ENCODE results near the gene TFCP2L1. TPM values are rescaled to one million over a fixed set of nuclear protein-coding genes. Genes with fewer than 3 reads are reported as not detected.

The TFCP2L1 gene
- total RNA-seq, 2 donors from 2014 or later, result 0.19 to 0.33 TPM

GRCh38 chr2:121175326-121175725 is 109.7 kb downstream of the TFCP2L1 start:
- Mint-ChIP-seq H3K4me3 (no peak overlapping the region), H3K27me3 (peaks cover 3 to 11% of the 10 kb centered on the region in 2 donors), H3K9me3 (no peaks in the 10 kb centered on the region), H3K27ac (no peak overlapping the region), H3K36me3 (peaks cover 9% of the 10 kb centered on the region), H3K4me1 (ENCODE audit: low read depth in 2 of 2) (peaks cover 8 to 13% of the 10 kb centered on the region in 2 donors)
- ATAC-seq, result no peak
- DNase-seq (ENCODE audit: low spot score), result peak; percentile 42

GRCh38 chr2:121173806-121174205 is 111.2 kb downstream of the TFCP2L1 start:
- Mint-ChIP-seq H3K36me3 (peaks cover 9% of the 10 kb centered on the region), H3K27ac (no peak overlapping the region), H3K4me3 (no peak overlapping the region), H3K27me3 (peaks cover 3 to 11% of the 10 kb centered on the region in 2 donors), H3K9me3 (no peaks in the 10 kb centered on the region), H3K4me1 (ENCODE audit: low read depth in 2 of 2) (peaks cover 8 to 13% of the 10 kb centered on the region in 2 donors)
- no peak for DNase-seq (ENCODE audit: low spot score)
- ATAC-seq, result no peak

- Mint-ChIP-seq H3K36me3 (peaks cover 9% of the 10 kb centered on the region), H3K27me3 (peaks cover 3 to 16% of the 10 kb centered on the region in 2 donors), H3K4me1 (ENCODE audit: low read depth in 2 of 2) (peaks cover 8 to 13% of the 10 kb centered on the region in 2 donors), H3K9me3 (no peaks in the 10 kb centered on the region), H3K27ac (no peak overlapping the region), H3K4me3 (no peak overlapping the region)
- no peak for ATAC-seq
- no peak for DNase-seq (ENCODE audit: low spot score)
These were observed 111.9 kb downstream of the TFCP2L1 start for GRCh38 chr2:121173112-121173511.

- ATAC-seq, result no peak
- H3K27me3 Mint-ChIP-seq, result peaks cover 3 to 16% of the 10 kb centered on the region in 2 donors
- no peak overlapping the region for H3K4me3 Mint-ChIP-seq
- H3K4me1 Mint-ChIP-seq (ENCODE audit: low read depth in 2 of 2), result peaks cover 8 to 13% of the 10 kb centered on the region in 2 donors
- peaks cover 9% of the 10 kb centered on the region for H3K36me3 Mint-ChIP-seq
- H3K27ac Mint-ChIP-seq, result no peak overlapping the region
- no peak for DNase-seq (ENCODE audit: low spot score)
- H3K9me3 Mint-ChIP-seq, result no peaks in the 10 kb centered on the region
These were observed 112.5 kb downstream of the TFCP2L1 start for GRCh38 chr2:121172456-121172855.

- H3K36me3 Mint-ChIP-seq, result peaks cover 9% of the 10 kb centered on the region
- H3K4me1 Mint-ChIP-seq (ENCODE audit: low read depth in 2 of 2), result peaks cover 8 to 13% of the 10 kb centered on the region in 2 donors
- no peak overlapping the region for H3K4me3 Mint-ChIP-seq
- H3K27ac Mint-ChIP-seq, result no peak overlapping the region
- H3K27me3 Mint-ChIP-seq, result peaks cover 3 to 16% of the 10 kb centered on the region in 2 donors
- no peak for DNase-seq (ENCODE audit: low spot score)
- no peaks in the 10 kb centered on the region for H3K9me3 Mint-ChIP-seq
- peak; percentile 65 to 88 for ATAC-seq
These were observed 113.3 kb downstream of the TFCP2L1 start for GRCh38 chr2:121171625-121172119.

GRCh38 chr2:121170577-121170976 is 114.4 kb downstream of the TFCP2L1 start:
- no peak for DNase-seq (ENCODE audit: low spot score)
- H3K4me3 Mint-ChIP-seq, result no peak overlapping the region
- no peaks in the 10 kb centered on the region for H3K9me3 Mint-ChIP-seq
- ATAC-seq, result no peak
- H3K4me1 Mint-ChIP-seq (ENCODE audit: low read depth in 2 of 2), result peaks cover 8 to 13% of the 10 kb centered on the region in 2 donors
- peaks cover 3 to 10% of the 10 kb centered on the region in 2 donors for H3K27me3 Mint-ChIP-seq
- H3K36me3 Mint-ChIP-seq, result peaks cover 9% of the 10 kb centered on the region
- no peak overlapping the region for H3K27ac Mint-ChIP-seq

GRCh38 chr2:121167411-121167810 is 117.6 kb downstream of the TFCP2L1 start:
- H3K9me3 Mint-ChIP-seq, result peaks cover 3% of the 10 kb centered on the region
- H3K27me3 Mint-ChIP-seq, result peaks cover 0 to 10% of the 10 kb centered on the region in 2 donors
- ATAC-seq, result no peak
- peaks cover 8 to 13% of the 10 kb centered on the region in 2 donors for H3K4me1 Mint-ChIP-seq (ENCODE audit: low read depth in 2 of 2)
- peaks cover 9% of the 10 kb centered on the region for H3K36me3 Mint-ChIP-seq
- no peak overlapping the region for H3K27ac Mint-ChIP-seq
- no peak overlapping the region for H3K4me3 Mint-ChIP-seq
- DNase-seq (ENCODE audit: low spot score), result no peak

Other genes with a start within 250 kb of the TFCP2L1 start
- not detected for gene RNU4ATAC, start 245.7 kb upstream of the TFCP2L1 start, total RNA-seq